HCT116 (cell line): ENCODE data around the gene RABIF.

ENCODE experiments used
- EZH2 ChIP-seq: fragments of 200-600 bp; sonication (generic); IDR thresholded peaks from 2 replicates; pipeline ENCODE4 v1.6.1; 2017; ENCODE audit warnings: antibody characterized with exemption, mixed run types
- JUND ChIP-seq: IDR thresholded peaks from 2 replicates; pipeline ENCODE4 v1.6.1; 2012
- POLR2AphosphoS5 ChIP-seq: IDR thresholded peaks from 2 replicates; pipeline ENCODE4 v1.6.1; 2011; ENCODE audit warnings: mild to moderate bottlenecking, low read depth, low read length, moderate library complexity
- YY1 ChIP-seq: IDR thresholded peaks from 2 replicates; pipeline ENCODE4 v1.6.1; 2011; ENCODE audit warnings: low read length, low read depth, moderate library complexity, mild to moderate bottlenecking; ENCODE audit not compliant: insufficient replicate concordance; ENCODE audit errors: extremely low read depth

DNA sequence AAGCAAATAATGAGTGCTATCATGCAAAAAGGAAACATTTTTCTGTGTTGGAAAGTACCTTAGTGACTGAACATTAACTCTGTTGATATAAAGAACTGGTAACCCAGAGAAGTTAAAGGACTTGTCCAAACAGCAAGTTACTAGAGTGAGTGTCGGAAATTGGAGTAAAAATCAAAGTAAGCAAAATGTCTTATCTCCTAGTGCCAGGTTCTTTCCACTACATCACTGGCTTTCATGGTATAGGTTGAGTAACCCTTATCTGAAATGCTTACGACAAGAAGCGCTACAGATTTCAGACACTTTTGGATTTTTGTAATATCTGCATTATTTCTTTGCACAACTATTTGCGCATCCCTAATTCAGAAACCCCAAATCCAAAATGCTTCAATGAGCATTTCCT lies 16.4 kb upstream of the RABIF start:
- TF ChIP-seq EZH2 (no peak), POLR2AphosphoS5 (no peak), YY1 (no peak), JUND (no peak)
